Stimulated activated naive CD8-positive, alpha-beta T cell treated with anti-CD3 and anti-CD28 coated beads, Interleukin-15, Interleukin-2, amounts not matched to agents 100 U/mL and 50 U/mL, for 24 hours (primary cell): ENCODE data around the gene MFSD6.
A peak's percentile ranks its signal among the peaks of the same experiment; 100 is the strongest.
"Not testable (repeated sequence)": the region's sequence is repeated elsewhere in the genome, so short reads cannot be mapped to it uniquely, and the experiment has no call there.

Source experiments
- ATAC-seq: fragments of 150-1000 bp; cut with Tn5 transposase; one replicate; pipeline ENCODE4 v1.10.0; 2021
- DNase-seq: peaks from one replicate; pipeline ENCODE4 v3.0.0; 2021

Gene MFSD6

DNA sequence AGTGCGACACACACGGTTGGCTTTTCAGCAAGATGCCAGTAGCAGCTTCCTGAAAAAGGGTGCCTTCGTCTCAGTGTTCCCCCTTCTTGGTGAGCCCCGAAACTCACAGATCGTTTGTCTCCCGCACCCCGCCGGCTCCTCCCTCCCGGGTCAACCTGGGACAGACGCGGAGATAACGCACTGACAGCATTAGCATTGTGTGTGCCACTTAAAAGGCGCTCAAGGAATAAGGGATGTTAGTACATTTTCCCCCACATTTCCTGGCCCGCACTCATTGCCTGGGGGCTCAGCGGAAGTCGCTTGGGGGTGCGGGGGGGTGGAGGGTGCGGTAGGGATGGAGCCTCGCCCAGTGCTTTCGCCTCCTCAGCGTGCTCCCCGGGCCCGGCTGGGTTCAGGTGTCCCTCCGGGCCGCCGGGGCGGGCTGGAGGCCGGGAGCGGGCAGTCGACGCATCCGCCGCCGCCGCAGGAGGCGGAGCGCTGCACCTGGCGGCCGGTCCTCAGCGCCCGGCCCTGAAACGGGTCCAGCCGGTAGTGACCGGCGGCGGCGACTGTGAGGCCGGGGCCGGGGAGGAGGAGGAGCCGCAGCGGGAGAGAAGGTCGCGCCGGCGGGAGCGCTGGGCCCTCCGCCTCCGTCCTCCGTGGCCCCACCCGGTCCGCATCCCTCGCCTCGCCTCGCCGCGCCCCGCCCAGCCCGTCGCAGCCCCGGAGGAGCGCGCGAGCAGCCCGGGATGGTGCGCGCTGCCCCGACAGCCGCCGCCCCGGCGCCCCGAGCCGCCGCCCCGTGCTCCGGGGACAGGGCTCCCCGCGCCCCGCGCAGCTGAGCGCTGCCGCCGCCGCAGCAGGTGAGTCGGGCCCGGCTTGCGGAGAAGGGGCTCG is at the start of gene MFSD6:
Gene MFSD6 (plus strand): TSS at position 694 of the 876 bp plus-strand sequence. CDS start 27,675 bp downstream, outside the sequence.
- peak; percentile 72 for DNase-seq

GRCh38 chr2:190358655-190359448 is 49.3 kb upstream of the MFSD6 start:
- DNase-seq, ATAC-seq: not testable (repeated sequence)

More for the DNA sequence above, at the start of gene MFSD6:
- peak; percentile 48 for ATAC-seq

DNA sequence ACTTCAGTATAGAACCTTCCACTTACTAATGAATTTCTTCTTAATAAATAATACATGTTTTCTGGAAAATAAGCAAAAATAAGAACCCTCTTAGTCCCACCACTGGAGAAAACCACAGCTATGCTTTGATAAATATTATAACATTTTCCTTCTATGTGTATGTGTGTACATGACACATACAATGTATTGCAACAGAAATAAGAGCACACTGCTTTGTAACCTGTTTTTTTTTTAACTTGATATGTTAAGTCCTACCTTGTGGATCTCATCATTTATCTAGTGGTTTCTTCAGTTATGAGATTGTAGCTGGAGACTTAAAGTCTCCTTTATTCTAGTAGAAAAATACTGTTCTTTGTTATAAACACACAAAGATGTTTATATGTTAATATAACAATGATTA is 47.6 kb upstream of the MFSD6 start:
- ATAC-seq, result no peak
- DNase-seq, result no peak

DNA sequence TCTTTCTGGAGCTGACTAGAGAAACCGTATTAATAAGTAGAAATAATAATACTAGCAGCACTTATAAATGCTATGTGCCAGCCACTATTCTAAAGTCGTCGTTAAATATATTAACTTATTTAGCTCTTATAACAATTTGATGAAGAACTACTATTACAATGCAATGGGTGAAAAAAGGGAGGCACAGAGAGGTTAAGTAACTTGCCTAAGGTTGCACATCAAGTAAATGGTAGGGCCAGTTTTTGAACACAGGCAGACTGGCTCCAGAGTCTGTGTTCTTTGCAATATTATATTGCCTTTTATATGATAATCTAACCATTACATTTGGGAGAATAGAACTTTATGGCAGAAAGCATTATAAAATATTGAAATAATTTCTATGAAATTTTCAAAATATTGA is 47.2 kb upstream of the MFSD6 start:
- DNase-seq (no peak), ATAC-seq (no peak)

- DNase-seq (no peak), ATAC-seq (no peak)
These were observed 46.6 kb upstream of the MFSD6 start for GRCh38 chr2:190361572-190361971.

GRCh38 chr2:190362894-190363293 is 45.3 kb upstream of the MFSD6 start:
- DNase-seq, result no peak
- ATAC-seq, result no peak

DNA sequence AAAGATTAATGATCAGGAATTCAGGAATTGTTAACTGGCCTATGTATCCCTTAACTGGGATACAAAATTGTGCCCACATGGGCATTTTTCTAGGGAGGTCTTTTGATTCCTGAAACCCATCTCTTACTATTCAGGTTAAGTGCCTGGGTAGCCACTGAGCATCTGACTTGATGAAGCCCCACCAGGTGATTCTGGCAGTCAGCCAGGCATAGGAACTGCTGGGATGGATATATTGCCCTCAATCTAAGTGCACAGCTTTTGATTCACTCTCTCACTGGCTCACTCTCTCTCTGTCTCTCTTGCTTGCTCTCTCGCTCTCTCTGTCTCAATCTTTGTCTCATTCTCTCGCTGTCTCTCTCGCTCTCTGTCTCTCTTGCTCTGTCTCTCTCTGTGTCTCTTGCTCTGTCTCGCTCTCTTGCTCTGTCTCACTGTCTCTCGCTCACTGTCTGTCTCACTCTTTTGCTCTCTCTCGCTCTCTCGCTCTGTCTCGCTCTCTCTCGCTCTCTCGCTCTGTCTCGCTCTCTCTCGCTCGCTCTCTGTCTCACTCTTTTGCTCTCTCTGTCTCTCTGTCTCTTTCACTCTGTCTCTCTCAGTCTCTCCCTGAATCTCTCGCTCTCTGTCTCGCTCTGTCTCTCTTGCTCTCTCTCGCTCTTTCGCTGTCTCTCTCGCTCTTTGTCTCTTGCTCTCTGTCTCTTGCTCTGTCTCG is 42.5 kb upstream of the MFSD6 start:
- DNase-seq (no peak), ATAC-seq (no peak)

DNA sequence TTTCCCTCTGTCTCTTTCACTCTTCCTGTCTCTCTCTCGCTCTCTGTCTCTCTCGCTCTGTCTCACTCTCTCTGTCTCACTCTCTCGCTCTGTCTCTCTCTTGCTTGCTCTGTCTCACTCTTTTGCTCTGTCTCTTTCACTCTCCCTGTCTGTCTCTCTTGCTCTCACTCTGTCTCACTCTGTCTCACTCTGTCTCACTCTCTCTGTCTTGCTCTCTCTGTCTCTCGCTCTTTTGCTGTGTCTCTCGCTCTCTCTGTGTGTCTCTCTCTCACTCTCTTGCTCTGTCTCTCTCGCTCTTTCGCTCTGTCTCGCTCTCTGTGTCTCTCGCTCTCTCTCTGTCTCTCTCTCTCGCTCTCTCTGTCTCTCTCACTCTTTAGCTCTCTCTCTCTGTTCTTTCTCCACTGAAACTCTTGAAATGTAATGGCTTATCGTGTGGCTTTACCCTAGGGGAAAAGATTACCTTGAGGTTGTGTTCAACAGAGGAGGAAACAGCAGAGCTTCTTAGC is 41.9 kb upstream of the MFSD6 start:
- ATAC-seq (no peak), DNase-seq (no peak)

DNA sequence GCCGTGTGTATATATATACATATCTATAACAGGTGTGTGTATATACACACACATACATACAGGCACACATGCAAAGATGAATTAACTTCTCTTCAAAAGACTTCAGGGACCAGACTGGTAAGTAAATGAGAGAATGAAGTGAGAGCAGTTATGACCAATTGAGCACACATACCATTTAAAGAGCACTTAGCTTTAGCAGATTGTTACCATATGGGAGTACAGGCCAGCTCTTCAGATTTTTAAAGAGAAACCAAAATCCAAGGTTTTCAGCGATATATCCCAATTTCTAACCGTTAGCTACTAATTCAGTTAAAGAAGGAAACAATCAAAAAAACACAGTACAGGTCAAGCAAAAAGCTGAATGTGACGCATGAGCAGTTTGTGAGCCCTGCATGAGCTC is 41.1 kb upstream of the MFSD6 start:
- ATAC-seq, result no peak
- no peak for DNase-seq

GRCh38 chr2:190369635-190370034 is 38.5 kb upstream of the MFSD6 start:
- ATAC-seq (no peak), DNase-seq (no peak)

GRCh38 chr2:190376083-190376482 is 32.1 kb upstream of the MFSD6 start:
- no peak for DNase-seq
- ATAC-seq, result no peak

GRCh38 chr2:190376591-190377245 is 31.4 kb upstream of the MFSD6 start:
- DNase-seq (no peak), ATAC-seq (no peak)

- DNase-seq, result no peak
- no peak for ATAC-seq
These were observed 29.3 kb upstream of the MFSD6 start for GRCh38 chr2:190378880-190379237.

DNA sequence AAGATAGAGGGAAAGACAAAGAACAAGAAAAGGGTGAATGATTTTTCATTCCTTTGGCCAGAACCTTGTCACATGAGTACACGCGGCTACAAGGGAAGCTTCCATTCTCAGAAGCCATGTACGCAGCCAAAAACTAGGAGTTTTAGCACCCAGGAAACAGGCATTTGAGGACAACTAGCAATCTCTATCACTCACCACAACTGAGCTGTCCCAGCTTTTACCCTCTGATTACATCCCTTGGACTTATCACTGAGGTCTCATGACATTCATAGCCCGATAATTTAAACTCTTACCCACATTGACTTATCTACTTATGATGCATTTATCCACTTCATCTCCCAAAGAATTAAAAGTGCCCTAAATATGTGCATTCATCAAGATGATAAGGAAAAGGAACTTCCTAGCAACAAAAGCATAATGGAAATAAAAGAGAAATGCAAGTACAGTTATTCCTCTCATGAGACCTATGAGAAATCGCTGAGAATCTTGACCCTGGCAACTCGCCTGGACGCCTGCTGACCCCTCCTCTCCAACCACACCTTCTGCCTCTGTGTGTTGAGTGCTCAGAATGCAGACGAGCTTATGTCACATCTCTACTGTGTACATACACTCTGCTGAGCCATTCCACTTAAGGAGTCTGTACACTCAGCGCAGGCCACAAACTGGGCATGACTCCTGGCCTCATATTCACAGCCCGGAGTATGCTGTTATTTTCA is 28.7 kb upstream of the MFSD6 start:
- no peak for DNase-seq
- ATAC-seq, result no peak

- DNase-seq, result no peak
- ATAC-seq, result no peak
These were observed 27.2 kb upstream of the MFSD6 start for GRCh38 chr2:190380962-190381412.

- DNase-seq, result no peak
These were observed 25.3 kb upstream of the MFSD6 start for GRCh38 chr2:190382851-190383250.

DNA sequence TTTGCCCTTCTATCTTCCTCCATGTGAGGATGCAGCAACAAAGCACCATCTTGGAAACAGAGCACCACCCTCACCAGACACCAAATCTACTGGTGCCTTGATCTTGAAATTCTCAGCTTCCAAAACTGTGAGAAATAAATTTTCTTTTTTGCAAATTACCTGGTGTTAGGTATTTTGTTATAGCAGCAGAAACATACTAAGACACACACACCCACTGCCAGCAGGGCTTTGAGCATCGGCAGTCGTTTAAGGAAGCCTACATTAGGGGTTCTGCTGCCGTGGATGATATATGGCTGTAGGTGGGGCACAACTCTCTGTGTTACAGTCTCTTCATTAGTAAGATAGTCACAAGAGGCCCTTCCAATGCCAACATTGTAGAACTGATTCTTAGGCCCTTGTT is 20.7 kb upstream of the MFSD6 start:
- DNase-seq (no peak), ATAC-seq (no peak)

More at GRCh38 chr2:190382851-190383250, 25.3 kb upstream of the MFSD6 start:
- peak; percentile 59 for ATAC-seq

DNA sequence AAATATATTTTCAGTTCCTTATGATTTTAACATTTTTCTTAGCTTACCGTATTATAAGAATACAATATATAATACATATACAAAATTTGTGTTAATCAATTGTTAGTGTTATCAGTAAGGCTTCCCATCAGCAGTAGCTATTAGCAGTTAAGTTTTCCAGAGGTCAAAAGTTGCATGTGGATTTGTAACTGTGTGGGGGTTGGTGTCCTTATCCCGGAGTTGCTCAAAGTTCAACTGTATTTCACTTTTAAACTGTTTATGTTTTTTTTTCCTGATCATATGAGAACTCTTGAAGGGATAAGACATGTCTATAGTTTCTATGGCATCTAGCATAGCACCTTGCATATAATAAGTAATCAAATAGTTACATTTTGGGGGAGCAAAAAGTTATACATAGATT is 11.9 kb upstream of the MFSD6 start:
- ATAC-seq, result no peak
- DNase-seq, result no peak

DNA sequence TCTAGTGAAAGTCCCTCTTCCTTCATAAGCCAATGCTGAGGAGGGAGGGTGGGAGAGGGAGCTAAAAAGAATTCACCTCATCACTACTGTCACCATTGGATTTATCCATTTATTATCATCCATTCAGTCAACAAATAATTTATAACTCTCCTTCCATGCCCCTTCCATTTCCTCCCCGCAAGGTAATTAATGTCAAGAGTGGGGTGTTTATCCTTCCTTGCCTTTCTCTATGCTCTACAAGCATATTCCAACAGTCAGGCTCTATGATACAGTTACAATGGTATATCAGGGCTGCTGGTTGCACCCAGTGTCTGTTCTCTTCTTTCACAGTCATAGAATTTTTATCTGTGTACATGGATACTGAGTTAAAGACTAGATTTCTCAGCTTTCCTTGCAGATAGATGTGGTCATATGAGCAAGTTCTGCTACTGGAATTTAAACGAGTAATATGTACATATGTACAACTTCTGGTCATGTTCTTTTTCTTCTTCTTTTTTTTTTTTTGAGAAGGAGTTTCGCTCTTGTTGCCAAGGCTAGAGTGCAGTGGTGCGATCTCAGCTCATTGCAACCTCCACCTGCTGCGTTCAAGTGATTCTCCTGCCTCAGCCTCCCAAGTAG is 5.1 kb upstream of the MFSD6 start:
- DNase-seq, result no peak
- no peak for ATAC-seq

GRCh38 chr2:190404487-190404886 is 3.7 kb upstream of the MFSD6 start:
- ATAC-seq (peak; percentile 76), DNase-seq (no peak)

GRCh38 chr2:190405070-190405469 is 3.1 kb upstream of the MFSD6 start:
- ATAC-seq (no peak), DNase-seq (no peak)
